Stimulated activated CD4-positive, alpha-beta T cell treated with anti-CD3 and anti-CD28 coated beads, Interleukin-15, amount 100 ng/mL, for 24 hours (primary cell): ENCODE data around the gene AP1G2.
"Not testable (repeated sequence)": the region's sequence is repeated elsewhere in the genome, so short reads cannot be mapped to it uniquely, and the experiment has no call there.

ENCODE experiments used
- DNase-seq: peaks from one replicate; pipeline ENCODE4 v3.0.0-alpha.2; 2020

The AP1G2 gene

DNA sequence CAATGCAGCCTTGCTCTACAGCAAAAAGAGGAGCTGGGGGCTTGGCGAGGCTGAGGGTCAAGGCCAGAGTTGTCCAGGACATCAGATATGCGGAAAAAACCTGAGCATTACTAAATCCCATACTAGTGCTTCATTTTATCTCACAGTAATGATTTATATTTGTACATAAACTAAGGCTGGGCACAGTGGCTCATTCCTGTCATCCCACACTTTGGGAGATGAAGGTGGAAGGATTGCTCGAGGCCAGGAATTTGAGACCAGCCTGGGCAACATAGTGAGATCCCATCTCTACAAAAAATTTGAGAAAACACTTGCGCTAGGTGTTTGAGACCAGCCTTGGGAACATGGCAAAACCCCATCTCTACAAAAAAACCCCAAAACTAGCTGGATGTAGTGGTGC lies 22.6 kb upstream of the AP1G2 start:
- no peak for DNase-seq

GRCh38 chr14:23589606-23590005 lies 22.0 kb upstream of the AP1G2 start:
- DNase-seq = no peak

DNA sequence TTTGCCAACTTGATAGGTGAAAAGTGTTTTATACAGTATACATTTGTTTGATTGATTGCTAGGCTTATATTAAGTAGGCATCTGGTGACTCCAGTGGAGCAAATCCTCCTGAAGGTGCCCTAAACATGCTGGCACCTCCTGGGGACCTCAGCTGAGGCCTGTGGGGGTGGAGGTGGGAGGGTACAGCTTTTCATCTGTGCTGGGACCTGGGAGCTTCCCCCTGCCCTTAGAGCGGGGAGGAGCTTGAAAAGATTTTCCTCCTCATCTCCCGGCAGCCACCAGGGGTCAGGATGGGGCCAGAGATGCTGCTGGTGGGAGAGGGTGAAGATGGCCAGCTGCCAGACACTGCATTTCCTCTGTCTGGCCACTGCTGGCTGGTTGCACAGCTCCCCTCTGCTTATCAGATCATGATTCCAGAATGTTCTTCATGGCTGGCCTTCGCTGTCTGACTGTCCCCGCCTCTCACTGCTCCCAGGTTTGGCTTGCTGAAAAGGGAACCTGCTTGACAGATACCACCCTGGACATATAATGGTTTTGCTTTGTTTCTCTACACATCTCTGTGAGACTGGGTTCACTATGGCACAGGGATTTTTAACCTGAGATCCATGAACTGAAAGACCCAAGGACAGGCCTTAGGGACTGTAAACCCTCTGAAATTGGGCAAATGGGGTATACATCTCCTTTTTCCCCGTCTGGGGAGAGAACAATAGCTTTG lies 21.4 kb upstream of the AP1G2 start:
- DNase-seq = peak; percentile 87

- DNase-seq = not testable (repeated sequence)
These were observed 17.1 kb upstream of the AP1G2 start for GRCh38 chr14:23584527-23585203.

DNA sequence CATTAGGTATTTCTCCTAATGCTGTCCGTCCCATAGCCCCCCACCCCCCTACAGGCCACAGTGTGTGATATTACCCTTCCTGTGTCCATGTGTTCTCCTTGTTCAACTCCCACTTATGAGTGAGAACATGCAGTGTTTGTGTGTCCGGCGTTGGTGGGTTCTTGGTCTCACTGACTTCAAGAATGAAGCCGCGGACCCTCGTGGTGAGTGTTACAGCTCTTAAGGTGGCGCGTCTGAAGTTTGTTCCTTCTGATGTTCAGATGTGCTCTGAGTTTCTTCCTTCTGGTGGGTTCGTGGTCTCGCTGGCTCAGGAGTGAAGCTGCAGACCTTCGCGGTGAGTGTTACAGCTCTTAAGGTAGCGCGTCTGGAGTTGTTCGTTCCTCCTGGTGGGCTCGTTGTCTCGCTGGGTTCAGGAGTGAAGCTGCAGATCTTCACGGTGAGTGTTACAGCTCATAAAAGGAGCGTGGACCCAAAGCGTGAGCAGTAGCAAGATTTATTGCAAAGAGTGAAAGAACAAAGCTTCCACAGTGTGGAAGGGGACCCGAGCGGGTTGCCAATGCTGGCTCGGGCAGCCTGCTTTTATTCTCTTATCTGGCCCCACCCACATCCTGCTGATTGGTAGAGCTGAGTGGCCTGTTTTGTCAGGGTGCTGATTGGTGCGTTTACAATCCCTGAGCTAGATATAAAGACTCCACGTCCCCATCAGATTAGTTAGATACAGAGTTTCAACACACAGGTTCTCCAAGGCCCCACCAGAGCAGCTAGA lies 16.4 kb upstream of the AP1G2 start:
- DNase-seq = not testable (repeated sequence)

GRCh38 chr14:23582906-23583760 lies 15.5 kb upstream of the AP1G2 start:
- DNase-seq = no peak

DNA sequence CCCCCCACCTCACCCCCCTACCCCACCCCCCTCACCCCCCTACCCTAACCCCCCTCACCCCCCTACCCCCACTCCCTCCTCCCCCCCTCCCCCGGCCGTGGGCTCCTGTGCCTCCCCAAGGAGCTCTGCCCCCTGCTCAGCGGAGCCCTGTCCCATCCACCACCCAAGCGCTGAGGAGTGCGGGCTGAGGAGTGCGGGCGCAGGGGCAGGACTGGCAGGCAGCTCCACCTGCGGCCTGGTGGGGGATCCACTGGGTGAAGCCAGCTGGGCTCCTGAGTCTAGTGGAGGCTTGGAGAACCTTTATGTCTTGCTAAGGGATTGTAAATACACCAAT lies 13.3 kb upstream of the AP1G2 start:
- DNase-seq = no peak

DNA sequence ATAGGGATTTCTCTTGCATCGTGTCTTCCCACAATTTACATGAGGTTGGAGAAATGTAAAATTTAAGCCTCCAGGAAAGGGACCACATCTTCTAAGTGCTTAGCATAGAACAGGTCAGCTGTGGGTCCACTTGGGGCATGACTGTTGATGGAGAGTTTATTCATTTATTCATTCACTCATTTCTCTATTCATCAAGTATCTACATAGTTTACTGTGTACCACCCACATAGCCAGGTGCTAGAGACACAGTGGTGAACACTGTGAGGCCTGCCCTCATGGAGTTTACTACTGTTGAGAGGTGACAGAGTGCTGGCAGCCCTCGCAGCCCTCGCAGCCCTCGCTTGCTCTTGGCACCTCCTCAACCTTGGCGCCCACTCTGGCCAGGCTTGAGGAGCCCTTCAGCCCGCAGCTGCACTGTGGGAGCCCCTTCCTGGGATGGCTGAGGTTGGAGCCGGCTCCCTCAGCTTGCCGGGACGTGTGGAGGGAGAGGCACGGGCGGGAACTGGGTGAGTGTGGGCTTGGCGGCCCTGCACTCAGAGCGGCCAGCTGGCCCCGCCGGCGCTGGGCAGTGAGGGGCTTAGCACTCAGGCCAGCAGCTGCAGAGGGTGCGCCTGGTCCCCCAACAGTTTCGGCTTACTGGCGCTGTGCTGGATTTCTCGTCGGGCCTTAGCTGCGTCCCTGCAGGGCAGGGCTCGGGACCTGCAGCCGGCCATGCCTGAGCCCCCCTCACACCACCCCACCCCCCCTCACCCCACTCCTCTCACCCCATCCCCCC lies 12.7 kb upstream of the AP1G2 start:
- DNase-seq = no peak

DNA sequence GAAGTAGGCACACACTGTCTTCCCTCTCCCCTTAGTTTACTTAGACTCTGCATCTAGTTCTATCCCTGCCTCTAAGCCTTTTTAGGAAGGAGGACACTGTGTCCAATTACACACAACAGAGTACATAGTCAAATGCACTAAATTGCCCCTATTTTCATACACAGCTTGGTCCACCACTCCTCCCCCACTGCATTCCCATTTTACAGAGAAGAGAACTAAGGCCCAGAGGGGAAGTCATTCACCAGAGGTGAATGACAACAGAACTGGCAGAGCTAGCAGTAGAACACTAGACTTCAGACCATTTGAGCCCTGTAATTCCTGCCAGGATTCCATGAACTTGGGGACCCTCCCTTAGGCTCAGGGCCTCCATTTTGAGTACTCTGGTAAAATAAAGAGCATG lies 12.1 kb upstream of the AP1G2 start:
- no peak for DNase-seq

GRCh38 chr14:23579311-23579630 lies 11.7 kb upstream of the AP1G2 start:
- no peak for DNase-seq

GRCh38 chr14:23578560-23579310 lies 11.1 kb upstream of the AP1G2 start, which contains the start of gene JPH4:
TSS of gene JPH4 (minus strand) at chr14:23578790. CDS start at chr14:23577453, 1,337 bp downstream.
- DNase-seq = no peak

DNA sequence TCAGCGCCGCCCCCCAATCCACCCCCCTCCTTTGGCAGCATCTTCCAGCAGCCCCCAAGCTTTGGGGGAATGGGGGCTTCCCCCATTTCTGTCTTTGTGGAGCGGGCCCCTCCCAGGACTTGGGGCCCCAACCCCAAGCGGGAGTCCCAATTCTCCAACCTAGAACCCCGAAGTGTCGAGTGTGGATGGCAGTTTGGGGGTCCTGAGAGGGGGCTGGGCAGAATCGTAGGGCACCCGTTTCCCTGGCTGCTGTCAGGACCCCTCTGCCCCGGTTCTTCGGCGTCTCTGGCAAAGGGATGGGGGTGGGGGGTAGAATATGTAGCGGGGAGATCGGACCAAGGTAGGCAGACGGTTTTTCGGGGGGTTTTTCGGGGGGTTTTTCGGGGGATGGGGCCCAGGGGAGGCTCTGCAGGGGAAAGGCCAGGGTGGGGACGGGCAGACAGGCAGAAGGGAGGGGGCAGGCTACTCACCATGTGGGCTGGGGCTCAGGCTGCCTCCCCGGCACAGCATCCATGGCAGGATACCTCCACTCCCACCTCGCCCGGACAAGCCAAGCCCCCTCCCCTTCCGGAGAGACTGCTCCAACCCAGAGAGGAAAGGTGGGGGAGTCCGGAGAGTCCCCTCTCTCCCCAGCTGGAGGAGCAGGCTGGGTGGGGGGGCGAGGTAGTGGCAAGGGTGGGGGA lies 10.3 kb upstream of the AP1G2 start:
- no peak for DNase-seq

DNA sequence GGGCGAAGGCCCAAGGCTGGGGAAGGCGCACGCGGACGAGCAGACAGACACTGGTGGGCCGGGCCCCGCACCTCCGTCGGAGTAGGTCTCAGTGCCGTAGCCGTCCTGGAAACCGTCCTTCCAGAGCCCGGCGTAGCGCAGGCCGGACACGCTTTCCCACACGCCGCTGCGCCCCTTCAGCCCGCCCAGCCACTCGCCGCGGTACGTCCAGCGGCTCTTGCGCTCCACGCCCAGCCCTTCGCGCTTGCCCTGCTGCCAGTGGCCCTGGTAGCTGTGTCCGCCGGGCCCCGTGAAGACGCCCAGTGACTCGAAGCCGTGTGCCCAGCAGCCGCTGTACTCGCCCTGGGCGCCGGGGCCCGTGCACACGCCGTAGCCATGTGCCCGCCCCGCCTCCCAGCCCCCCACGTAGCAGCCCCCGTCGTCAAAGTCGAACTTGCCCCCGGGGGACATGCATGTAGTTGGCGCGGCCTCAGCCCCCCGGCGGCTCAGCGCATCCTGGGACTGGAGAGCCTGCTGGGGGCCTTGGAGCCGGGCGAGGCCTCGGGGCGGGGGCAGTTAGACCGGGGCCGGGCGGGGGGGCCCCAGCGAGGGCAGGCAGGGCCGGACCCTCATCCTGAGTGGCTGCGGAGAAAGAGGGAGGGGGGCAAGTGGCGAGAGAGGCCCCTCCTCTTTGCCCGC lies 9.6 kb upstream of the AP1G2 start:
- no peak for DNase-seq

DNA sequence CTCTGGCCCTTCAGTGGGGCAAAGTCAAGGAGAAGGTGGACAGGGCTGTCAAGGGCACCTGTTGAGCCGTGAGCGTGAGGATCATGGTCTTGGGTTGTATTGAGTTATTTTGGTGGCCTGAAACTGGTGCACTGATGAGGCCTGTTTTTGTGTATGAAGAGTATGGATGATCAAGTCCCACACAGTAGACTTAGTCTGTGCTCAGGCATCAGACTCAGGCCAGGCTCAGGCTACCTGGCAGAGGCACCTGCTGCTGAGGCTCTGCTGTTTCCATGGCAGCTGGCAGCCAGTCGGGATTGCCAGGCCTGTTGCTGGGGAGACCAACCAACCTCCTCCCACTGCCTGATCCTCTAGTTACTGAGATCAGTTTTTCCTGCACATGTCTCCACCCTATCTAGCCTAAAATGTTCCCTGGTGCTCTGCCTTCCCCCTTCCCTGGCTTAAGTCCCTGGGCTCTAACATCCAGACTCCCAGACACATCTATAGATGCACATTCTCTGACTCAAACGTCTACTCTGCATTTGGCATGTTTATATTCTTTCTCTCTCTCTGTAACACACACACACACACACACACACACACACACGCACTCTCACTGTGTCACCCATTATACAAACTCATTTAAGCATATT lies 5.9 kb upstream of the AP1G2 start:
- DNase-seq = no peak

- no peak for DNase-seq
These were observed 5.2 kb upstream of the AP1G2 start for GRCh38 chr14:23572836-23573235.

DNA sequence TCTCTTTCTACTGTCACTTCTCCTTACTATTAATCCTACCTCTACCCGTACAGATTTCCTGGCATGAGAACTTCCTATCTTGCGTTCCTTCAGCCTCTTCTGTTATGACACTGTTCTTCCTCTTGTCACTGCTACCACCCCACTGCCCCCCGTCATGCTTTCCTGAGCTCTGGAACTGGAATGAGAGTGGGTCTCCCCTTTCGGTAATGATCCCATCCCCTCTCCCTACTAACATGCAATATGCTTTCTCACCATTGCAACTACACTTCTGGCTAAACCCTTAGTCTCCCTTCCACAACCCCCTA lies 4.9 kb upstream of the AP1G2 start:
- no peak for DNase-seq

GRCh38 chr14:23571701-23572523 lies 4.3 kb upstream of the AP1G2 start:
- no peak for DNase-seq

DNA sequence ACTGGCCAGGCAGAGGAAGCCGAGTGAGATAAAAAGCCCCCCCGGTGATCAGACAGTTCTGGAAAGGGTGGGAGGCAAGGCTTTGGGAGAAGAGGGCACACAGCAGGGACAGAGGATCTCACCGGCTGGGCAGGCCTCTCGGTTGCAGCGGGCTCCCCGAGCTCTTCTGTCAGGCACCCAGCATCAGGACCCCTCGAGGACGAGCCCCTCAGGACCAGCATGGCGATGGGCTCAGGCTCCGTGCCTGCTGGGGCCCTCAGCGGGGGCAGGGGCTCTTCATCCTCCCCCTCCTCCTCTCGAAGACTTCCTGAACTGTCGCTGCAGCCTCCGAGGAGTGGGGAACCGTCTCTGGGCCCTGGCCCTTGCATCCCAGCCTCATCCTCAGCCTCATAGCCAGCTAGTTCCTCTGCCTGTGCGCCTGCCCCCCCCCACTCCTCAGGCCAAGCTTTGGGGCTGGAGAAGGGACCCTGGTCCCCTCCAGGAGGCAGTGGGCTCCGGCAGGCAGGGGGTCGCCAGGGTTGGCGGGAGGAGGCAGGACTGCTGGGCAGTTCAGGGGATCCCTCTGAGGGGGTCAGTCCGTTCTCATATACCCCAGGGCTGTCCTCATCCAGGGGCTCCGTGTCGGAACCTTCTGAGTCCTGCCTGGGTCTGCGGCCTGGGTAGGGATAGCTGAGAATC lies 3.4 kb upstream of the AP1G2 start:
- no peak for DNase-seq
